ENCODE data around the gene PTPN21. TPM values are rescaled to one million over a fixed set of nuclear protein-coding genes. Genes with fewer than 3 reads are reported as not detected.

PTPN21 gene
- total and polyA plus RNA-seq, 5 donors from 2014 or later, result not detected

DNA sequence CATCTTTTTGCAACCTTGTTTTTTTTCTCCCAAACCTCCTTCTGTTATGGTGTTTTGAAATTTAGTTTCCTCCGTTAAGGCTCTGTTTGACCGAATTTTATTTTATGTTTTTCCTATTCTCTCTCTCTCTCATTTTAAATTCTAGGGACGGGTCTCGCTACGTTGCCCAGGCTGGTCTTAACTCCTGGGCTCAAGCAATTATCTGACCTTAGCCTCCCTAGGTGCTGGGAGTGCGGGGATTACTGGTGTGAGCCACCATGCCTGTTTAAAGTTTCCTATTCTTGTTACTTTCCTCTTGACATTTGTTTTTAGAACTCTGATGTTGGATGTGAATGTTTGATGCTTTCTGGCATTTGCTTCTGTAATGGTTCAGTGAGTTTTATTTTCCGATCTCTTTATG, 9.0 kb upstream of the PTPN21 start:
- peak overlapping the region; percentile 81 to 88 (median 86) for H3K27ac Mint-ChIP-seq
- H3K4me3 Mint-ChIP-seq, result peak overlapping the region; percentile 87 to 92 (median 91)
- Histone ChIP-seq H3K27me3 (ENCODE audit: control insufficient read depth, insufficient read depth, low read length) (peaks cover 13% of the 10 kb centered on the region), H3K4me3 (ENCODE audit: low read depth, low read length) (peak overlapping the region; percentile 94), H3K27ac (ENCODE audit: insufficient read depth, low read length, poor library complexity, severe bottlenecking) (no peak overlapping the region), H3K4me1 (ENCODE audit: control insufficient read depth, insufficient read depth, low read length, poor library complexity, severe bottlenecking) (peaks cover 17% of the 10 kb centered on the region), H3K36me3 (ENCODE audit: control insufficient read depth, insufficient read depth, low read length) (peaks cover 14% of the 10 kb centered on the region), H3K9me3 (ENCODE audit: control insufficient read depth in 2 of 2, low read length in 2 of 2) (no peaks in the 10 kb centered on the region)
- no peak for ATAC-seq (ENCODE audit: low read depth in 2 of 2)
- peaks cover 21 to 40% (median 23%) of the 10 kb centered on the region in 4 donors for H3K4me1 Mint-ChIP-seq
- no peaks in the 10 kb centered on the region for H3K9me3 Mint-ChIP-seq
- no peak for DNase-seq
- peaks cover 31% of the 10 kb centered on the region for H3K27me3 Mint-ChIP-seq
- peaks cover 11% of the 10 kb centered on the region for H3K36me3 Mint-ChIP-seq

DNA sequence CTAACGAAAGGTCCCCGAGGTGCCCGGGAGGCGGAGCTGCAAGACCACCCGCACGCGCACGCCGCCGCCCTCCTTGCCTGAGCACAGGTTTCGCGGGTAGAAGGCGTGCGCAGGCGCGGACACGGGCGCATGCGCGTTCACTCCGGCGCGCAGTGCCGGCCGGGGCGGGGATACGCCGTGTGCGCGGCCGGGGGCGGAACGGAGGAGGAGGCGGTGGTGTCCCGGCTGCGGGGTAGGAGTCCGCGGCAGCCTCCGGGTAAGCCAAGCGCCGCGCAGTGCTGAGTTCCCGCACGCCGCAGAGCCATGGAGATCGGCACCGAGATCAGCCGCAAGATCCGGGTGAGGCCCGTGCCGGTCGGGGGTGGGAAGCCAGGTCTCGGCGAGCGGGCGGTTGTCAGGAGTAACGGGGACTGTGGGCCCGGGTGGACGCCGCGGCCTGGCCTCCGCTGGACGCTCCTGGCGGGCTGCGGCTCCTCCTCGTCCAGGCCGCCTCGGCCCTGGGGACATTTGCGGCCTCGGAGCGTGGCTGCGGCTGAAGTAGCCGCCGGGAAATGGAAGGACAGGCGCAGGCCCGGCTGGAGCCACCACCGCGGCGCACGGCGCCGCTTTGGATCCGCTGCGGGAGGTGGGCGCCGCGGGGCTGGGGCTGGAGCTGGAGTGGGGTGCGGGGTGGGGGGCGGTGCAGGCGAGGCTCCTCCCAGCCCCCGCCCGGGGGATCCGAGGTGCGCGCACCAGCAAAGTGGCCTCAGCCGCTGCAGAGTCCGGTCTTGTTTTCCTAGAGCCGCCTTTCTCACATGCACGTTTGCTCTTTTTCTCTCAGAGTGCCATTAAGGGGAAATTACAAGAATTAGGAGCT, 8.3 kb upstream of the PTPN21 start, which contains the start of gene ZC3H14:
ZC3H14 (plus strand) TSS at position 207 of the 856 bp plus-strand sequence; CDS start at position 304, 97 bp downstream.
- Mint-ChIP-seq H3K27ac (peak within 1 kb of the TSS; percentile 81 to 93 (median 92)), H3K36me3 (peaks cover 8% of the 10 kb centered on the region), H3K9me3 (no peaks in the 10 kb centered on the region), H3K27me3 (peaks cover 31% of the 10 kb centered on the region), H3K4me3 (peak within 1 kb of the TSS; percentile 92 to 96 (median 94)), H3K4me1 (peaks cover 20 to 42% (median 25%) of the 10 kb centered on the region in 4 donors)
- Histone ChIP-seq H3K27ac (ENCODE audit: insufficient read depth, low read length, poor library complexity, severe bottlenecking) (peak within 1 kb of the TSS; percentile 45), H3K4me1 (ENCODE audit: control insufficient read depth, insufficient read depth, low read length, poor library complexity, severe bottlenecking) (peaks cover 19% of the 10 kb centered on the region), H3K9me3 (ENCODE audit: control insufficient read depth in 2 of 2, low read length in 2 of 2) (no peaks in the 10 kb centered on the region), H3K4me3 (ENCODE audit: low read depth, low read length) (peak within 1 kb of the TSS; percentile 94), H3K27me3 (ENCODE audit: control insufficient read depth, insufficient read depth, low read length) (peaks cover 13% of the 10 kb centered on the region), H3K36me3 (ENCODE audit: control insufficient read depth, insufficient read depth, low read length) (peaks cover 6% of the 10 kb centered on the region)
- DNase-seq (peak; percentile 81 to 90 (median 87)), ATAC-seq (ENCODE audit: low read depth in 2 of 2) (peak; percentile 94 to 96)

DNA sequence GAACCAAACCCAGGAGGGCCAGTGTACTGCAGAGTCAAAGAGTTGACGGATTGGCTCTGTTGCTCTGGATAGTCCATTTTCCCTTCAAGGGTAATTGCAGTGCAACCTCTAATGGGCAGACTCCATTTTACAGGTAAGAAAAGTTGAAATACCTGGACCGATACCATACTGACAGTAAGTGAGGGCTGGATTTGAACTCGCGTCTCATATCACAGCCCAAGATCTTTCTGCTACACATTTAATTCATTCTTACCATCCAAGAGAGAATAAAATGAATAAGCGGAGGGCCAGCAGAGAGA, 7.7 kb upstream of the PTPN21 start:
- peak overlapping the region; percentile 45 for H3K27ac ChIP-seq (ENCODE audit: insufficient read depth, low read length, poor library complexity, severe bottlenecking)
- peaks cover 25% of the 10 kb centered on the region for H3K4me1 ChIP-seq (ENCODE audit: control insufficient read depth, insufficient read depth, low read length, poor library complexity, severe bottlenecking)
- peaks cover 13% of the 10 kb centered on the region for H3K27me3 ChIP-seq (ENCODE audit: control insufficient read depth, insufficient read depth, low read length)
- peaks cover 35% of the 10 kb centered on the region for H3K27me3 Mint-ChIP-seq
- H3K4me3 ChIP-seq (ENCODE audit: low read depth, low read length), result peak overlapping the region; percentile 81
- peak overlapping the region; percentile 92 to 96 (median 94) for H3K4me3 Mint-ChIP-seq
- peak overlapping the region in 2 of 3 donors; percentile 81 to 93 for H3K27ac Mint-ChIP-seq
- ATAC-seq (ENCODE audit: low read depth in 2 of 2) (no peak), DNase-seq (no peak)
- H3K36me3 ChIP-seq (ENCODE audit: control insufficient read depth, insufficient read depth, low read length), result peaks cover under 1% of the 10 kb centered on the region
- no peaks in the 10 kb centered on the region for H3K9me3 ChIP-seq (ENCODE audit: control insufficient read depth in 2 of 2, low read length in 2 of 2)
- H3K36me3 Mint-ChIP-seq, result peaks cover 4% of the 10 kb centered on the region
- H3K4me1 Mint-ChIP-seq, result peaks cover 23 to 47% (median 28%) of the 10 kb centered on the region in 4 donors
- H3K9me3 Mint-ChIP-seq, result no peaks in the 10 kb centered on the region

DNA sequence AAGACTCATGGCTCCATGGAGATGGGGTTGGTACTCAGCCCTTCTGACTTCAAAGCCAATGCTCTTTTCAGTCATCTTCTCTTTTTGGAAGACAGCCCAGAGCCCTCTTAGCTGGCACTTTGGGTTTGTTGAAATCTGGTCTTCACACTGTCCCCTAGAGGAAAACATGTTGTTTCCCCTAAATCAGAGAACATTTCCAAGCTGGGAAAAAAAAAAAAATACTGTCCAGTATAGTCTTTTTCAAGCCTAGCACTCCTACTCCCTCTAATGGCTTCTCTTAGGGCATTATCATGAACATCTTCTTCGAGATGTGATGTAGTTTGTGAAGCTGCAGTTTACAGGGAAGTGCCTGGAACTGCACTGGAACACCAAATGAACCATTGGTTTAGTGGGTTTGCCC, 5.0 kb upstream of the PTPN21 start:
- Histone ChIP-seq H3K27ac (ENCODE audit: insufficient read depth, low read length, poor library complexity, severe bottlenecking) (no peak overlapping the region), H3K27me3 (ENCODE audit: control insufficient read depth, insufficient read depth, low read length) (peaks cover 29% of the 10 kb centered on the region), H3K4me1 (ENCODE audit: control insufficient read depth, insufficient read depth, low read length, poor library complexity, severe bottlenecking) (peaks cover 36% of the 10 kb centered on the region), H3K36me3 (ENCODE audit: control insufficient read depth, insufficient read depth, low read length) (no peaks in the 10 kb centered on the region), H3K9me3 (ENCODE audit: control insufficient read depth in 2 of 2, low read length in 2 of 2) (no peaks in the 10 kb centered on the region), H3K4me3 (ENCODE audit: low read depth, low read length) (no peak overlapping the region)
- Mint-ChIP-seq H3K27ac (no peak overlapping the region), H3K4me3 (no peak overlapping the region), H3K27me3 (peaks cover 61% of the 10 kb centered on the region), H3K36me3 (peaks cover 4% of the 10 kb centered on the region), H3K4me1 (peaks cover 35 to 60% (median 46%) of the 10 kb centered on the region in 4 donors), H3K9me3 (peaks cover 0 to 1% (median 0%) of the 10 kb centered on the region in 7 donors)
- no peak for DNase-seq
- no peak for ATAC-seq (ENCODE audit: low read depth in 2 of 2)

DNA sequence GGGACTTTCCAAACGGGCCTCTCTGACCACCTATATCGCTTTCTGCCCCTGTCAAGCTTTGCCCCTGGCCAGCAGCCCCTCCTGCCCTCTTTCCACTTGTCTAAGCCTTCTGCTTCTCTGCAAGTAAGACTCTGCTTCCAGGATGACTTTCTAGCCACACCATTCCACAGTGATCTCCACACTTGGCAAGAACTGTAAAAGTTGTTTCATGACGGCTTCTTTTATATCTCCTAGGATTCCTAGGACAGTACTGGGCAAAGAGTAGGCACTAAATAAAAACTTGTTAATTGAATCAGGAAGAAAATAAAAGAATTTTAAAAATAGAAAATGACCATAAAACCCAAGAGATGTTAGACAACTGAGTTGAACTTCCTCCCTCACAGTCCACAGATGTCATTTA, 1.8 kb upstream of the PTPN21 start:
- Mint-ChIP-seq H3K4me3 (peak overlapping the region in 1 of 4 donors; percentile 53), H3K9me3 (peaks cover 0 to 3% (median 0%) of the 10 kb centered on the region in 7 donors), H3K27ac (no peak overlapping the region), H3K27me3 (peaks cover 77% of the 10 kb centered on the region), H3K4me1 (peaks cover 15 to 49% (median 33%) of the 10 kb centered on the region in 4 donors), H3K36me3 (no peaks in the 10 kb centered on the region)
- Histone ChIP-seq H3K27me3 (ENCODE audit: control insufficient read depth, insufficient read depth, low read length) (peaks cover 54% of the 10 kb centered on the region), H3K36me3 (ENCODE audit: control insufficient read depth, insufficient read depth, low read length) (no peaks in the 10 kb centered on the region), H3K4me3 (ENCODE audit: low read depth, low read length) (no peak overlapping the region), H3K27ac (ENCODE audit: insufficient read depth, low read length, poor library complexity, severe bottlenecking) (no peak overlapping the region), H3K9me3 (ENCODE audit: control insufficient read depth in 2 of 2, low read length in 2 of 2) (no peaks in the 10 kb centered on the region), H3K4me1 (ENCODE audit: control insufficient read depth, insufficient read depth, low read length, poor library complexity, severe bottlenecking) (peaks cover 32% of the 10 kb centered on the region)
- no peak for ATAC-seq (ENCODE audit: low read depth in 2 of 2)
- DNase-seq, result no peak

DNA sequence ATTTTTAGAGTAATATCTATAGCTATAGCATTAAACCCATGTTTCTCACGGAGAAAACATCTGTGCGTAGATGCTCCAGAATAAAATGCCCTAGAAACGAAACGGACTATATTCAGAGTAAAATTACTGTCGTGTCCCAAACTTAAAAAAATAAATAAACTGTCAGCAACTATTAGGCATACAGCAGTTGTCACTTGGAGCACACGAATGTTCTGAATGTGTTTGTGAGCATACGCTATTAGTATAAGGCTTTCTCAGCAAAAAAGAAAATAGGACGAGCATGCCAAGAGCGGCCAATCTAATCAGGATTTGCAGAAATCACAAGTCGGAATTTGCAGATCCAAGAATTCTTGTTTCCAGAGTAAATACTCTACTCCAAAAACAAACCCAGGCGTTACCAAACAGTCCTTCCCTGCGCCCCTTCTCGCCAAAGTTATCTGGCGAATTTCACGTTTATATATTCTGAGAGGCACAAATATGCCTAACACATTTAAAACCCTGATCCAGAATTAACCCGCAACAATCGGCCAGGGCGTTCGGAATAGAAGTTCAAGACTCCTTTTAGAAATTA, 836 bp downstream of the PTPN21 start:
- peaks cover 15 to 44% (median 30%) of the 10 kb centered on the region in 4 donors for H3K4me1 Mint-ChIP-seq
- peak overlapping the region; percentile 68 to 89 (median 76) for H3K4me3 Mint-ChIP-seq
- peak overlapping the region in 1 of 3 donors; percentile 79 for H3K27ac Mint-ChIP-seq
- H3K36me3 Mint-ChIP-seq, result no peaks in the 10 kb centered on the region
- Histone ChIP-seq H3K36me3 (ENCODE audit: control insufficient read depth, insufficient read depth, low read length) (no peaks in the 10 kb centered on the region), H3K27me3 (ENCODE audit: control insufficient read depth, insufficient read depth, low read length) (peaks cover 41% of the 10 kb centered on the region), H3K4me1 (ENCODE audit: control insufficient read depth, insufficient read depth, low read length, poor library complexity, severe bottlenecking) (peaks cover 37% of the 10 kb centered on the region), H3K4me3 (ENCODE audit: low read depth, low read length) (peak overlapping the region; percentile 52), H3K9me3 (ENCODE audit: control insufficient read depth in 2 of 2, low read length in 2 of 2) (no peaks in the 10 kb centered on the region), H3K27ac (ENCODE audit: insufficient read depth, low read length, poor library complexity, severe bottlenecking) (no peak overlapping the region)
- peaks cover 0 to 3% (median 0%) of the 10 kb centered on the region in 7 donors for H3K9me3 Mint-ChIP-seq
- peaks cover 79% of the 10 kb centered on the region for H3K27me3 Mint-ChIP-seq
- ATAC-seq (ENCODE audit: low read depth in 2 of 2) (no peak), DNase-seq (no peak)

DNA sequence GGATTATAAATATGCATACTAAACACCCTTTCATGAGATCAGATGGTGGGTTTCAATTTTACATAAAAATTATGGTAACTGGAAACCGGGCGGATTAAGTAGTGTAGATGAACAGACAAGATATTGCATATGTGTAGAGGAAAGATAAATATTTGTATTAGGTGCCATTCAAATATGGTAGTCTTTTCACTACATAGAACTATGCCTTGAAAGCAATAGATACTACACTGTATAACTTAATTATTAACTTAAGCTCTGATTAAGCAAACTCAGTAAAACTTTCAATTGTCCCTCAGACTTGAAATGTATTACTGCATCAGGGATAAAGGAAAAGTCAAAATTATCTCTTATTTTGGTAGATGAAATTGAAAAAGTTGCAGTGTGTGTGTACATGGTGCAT, 1.9 kb downstream of the PTPN21 start:
- Mint-ChIP-seq H3K36me3 (no peaks in the 10 kb centered on the region), H3K4me3 (no peak overlapping the region), H3K9me3 (peaks cover 0 to 3% (median 0%) of the 10 kb centered on the region in 7 donors), H3K27ac (no peak overlapping the region), H3K4me1 (peaks cover 15 to 40% (median 26%) of the 10 kb centered on the region in 4 donors), H3K27me3 (peaks cover 87% of the 10 kb centered on the region)
- no peaks in the 10 kb centered on the region for H3K9me3 ChIP-seq (ENCODE audit: control insufficient read depth in 2 of 2, low read length in 2 of 2)
- no peak overlapping the region for H3K27ac ChIP-seq (ENCODE audit: insufficient read depth, low read length, poor library complexity, severe bottlenecking)
- no peak for DNase-seq
- no peak overlapping the region for H3K4me3 ChIP-seq (ENCODE audit: low read depth, low read length)
- H3K27me3 ChIP-seq (ENCODE audit: control insufficient read depth, insufficient read depth, low read length), result peaks cover 41% of the 10 kb centered on the region
- ATAC-seq (ENCODE audit: low read depth in 2 of 2), result no peak
- no peaks in the 10 kb centered on the region for H3K36me3 ChIP-seq (ENCODE audit: control insufficient read depth, insufficient read depth, low read length)
- H3K4me1 ChIP-seq (ENCODE audit: control insufficient read depth, insufficient read depth, low read length, poor library complexity, severe bottlenecking), result peaks cover 33% of the 10 kb centered on the region
